C4-2B (cell line): ENCODE data around the gene SLC9B2.

Experiments used
- H3K27ac ChIP-seq: fragments of 450-650 bp; 2 replicates; pipeline ENCODE4 v1.5.1; 2017
- ZFX ChIP-seq: fragments of 450-650 bp; IDR thresholded peaks from 2 replicates; pipeline ENCODE4 v1.6.1; 2017
- TF ChIP-seq, protein P1 (sequence below): fragments of 450-650 bp; conservative IDR thresholded peaks from 2 replicates; pipeline ENCODE4 v1.5.1; 2017; ENCODE audit warnings: mild to moderate bottlenecking

Gene SLC9B2

DNA sequence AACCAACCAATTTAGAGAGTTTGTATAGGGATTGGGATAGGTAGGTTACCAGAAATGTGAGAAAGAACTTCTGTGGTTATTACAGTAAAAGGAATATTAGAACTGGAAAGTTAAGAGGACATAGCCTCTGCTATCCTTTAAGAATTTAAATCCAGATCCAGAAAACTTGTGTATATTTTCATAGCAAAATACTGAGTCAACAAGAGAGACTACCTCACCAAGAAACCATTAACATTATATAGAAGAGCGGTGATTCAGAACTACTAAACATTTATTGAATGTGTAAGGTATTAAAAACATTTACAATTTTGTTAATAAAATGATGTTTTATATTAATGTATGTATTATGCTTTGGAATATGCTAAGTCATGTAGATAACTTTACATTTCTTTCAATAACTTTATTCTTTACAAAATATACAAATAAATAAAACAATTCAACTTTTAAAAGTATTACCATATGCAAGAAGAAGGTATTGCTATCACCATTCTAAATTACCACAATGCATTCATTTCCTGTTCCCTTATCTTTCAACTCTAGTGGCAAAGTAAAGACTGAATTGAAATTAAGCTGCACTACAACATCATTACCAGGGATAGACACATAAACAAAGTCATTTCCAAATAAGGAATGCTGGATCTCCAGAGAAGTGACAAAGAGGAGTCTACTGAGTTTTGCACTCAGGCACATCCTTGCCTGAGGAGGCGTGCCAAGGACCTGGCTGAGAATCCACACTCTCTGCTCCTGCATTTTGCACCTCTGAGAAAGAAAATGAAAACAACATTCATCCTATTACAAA lies 29.2 kb upstream of the SLC9B2 start:
- no peak overlapping the region for H3K27ac ChIP-seq
- TF ChIP-seq ZFX, result no peak
- TF ChIP-seq, protein P1, sequence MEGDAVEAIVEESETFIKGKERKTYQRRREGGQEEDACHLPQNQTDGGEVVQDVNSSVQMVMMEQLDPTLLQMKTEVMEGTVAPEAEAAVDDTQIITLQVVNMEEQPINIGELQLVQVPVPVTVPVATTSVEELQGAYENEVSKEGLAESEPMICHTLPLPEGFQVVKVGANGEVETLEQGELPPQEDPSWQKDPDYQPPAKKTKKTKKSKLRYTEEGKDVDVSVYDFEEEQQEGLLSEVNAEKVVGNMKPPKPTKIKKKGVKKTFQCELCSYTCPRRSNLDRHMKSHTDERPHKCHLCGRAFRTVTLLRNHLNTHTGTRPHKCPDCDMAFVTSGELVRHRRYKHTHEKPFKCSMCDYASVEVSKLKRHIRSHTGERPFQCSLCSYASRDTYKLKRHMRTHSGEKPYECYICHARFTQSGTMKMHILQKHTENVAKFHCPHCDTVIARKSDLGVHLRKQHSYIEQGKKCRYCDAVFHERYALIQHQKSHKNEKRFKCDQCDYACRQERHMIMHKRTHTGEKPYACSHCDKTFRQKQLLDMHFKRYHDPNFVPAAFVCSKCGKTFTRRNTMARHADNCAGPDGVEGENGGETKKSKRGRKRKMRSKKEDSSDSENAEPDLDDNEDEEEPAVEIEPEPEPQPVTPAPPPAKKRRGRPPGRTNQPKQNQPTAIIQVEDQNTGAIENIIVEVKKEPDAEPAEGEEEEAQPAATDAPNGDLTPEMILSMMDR, result no peak

DNA sequence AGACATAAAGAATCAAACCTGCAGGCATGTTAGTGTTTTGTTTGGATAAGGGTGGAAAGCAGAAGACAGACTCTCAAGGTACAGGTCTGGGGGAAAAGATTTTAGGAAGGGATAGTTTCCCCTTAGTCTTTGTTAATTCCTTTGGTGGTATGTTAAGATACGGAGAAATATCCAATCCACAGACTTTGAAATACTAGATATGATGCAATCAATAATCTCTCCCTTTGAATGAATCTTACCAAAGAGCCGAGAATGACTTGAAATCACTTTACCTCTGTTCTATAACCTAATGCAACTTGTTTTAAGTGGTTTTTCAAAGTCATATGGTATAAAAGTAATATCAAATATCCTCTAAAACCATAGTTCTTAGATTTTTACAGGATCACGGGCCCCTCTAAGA lies 28.3 kb upstream of the SLC9B2 start:
- TF ChIP-seq ZFX, result no peak
- TF ChIP-seq, protein P1, result no peak
- H3K27ac ChIP-seq, result no peak overlapping the region

DNA sequence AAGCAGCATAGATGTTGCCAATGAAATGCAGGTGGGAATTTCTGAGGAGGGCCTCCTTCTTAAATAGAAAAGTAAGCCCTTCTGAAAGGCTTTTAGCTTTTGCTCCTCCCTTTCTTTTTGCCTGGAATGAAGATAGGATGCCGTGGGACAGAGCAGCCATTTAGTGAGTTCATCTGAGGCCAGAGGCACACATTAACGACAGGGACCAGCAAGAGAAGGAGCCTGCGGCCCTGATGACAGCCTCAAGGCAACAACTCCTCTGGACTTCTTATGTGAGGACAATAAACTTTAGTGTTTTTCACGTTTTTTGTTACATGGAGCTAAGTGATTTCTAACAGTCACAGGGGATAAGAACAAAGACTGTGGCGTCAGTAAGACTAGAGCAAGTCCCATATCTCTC lies 24.1 kb upstream of the SLC9B2 start:
- TF ChIP-seq ZFX, result no peak
- H3K27ac ChIP-seq, result no peak overlapping the region

DNA sequence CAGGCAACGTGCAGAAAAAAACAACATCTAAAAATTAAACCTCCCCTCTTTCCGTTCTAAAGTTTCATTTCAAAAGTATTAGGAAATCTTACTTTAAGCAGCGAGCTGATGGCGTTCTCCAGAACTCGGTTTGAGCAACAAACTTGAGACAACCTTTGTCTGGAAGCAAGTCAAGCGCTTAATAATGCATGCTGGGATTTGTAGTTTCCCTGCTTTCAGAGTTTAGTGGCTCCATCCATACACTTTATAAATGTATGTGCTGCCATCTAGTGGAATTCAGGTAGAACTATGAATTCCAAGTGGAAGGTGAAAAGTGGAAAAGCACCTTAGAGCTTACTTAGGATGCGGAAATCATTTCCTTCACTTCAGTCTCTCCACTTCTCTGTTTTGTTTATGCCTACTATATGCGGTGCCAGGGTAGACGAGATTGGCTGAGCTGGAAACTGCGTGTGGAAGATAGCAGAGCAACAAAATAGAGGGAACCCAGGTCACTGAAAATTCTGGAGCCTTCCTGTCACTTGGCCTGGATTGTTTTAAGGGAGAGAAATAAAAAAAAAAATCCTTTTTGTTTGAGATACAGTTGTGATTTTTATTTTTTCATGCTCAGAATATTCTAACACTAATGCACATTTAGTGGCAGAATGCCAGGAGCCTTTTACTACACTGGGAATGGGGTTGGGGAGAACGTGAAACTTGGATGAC lies 23.3 kb upstream of the SLC9B2 start, which contains the start of gene BDH2:
TSS of gene BDH2 (minus strand) at position 144 of the 702 bp plus-strand sequence. CDS start 3,580 bp downstream, outside the sequence.
- no peak within 1 kb of the TSS for H3K27ac ChIP-seq
- TF ChIP-seq, protein P1, result peak; percentile 77
- TF ChIP-seq ZFX, result no peak

DNA sequence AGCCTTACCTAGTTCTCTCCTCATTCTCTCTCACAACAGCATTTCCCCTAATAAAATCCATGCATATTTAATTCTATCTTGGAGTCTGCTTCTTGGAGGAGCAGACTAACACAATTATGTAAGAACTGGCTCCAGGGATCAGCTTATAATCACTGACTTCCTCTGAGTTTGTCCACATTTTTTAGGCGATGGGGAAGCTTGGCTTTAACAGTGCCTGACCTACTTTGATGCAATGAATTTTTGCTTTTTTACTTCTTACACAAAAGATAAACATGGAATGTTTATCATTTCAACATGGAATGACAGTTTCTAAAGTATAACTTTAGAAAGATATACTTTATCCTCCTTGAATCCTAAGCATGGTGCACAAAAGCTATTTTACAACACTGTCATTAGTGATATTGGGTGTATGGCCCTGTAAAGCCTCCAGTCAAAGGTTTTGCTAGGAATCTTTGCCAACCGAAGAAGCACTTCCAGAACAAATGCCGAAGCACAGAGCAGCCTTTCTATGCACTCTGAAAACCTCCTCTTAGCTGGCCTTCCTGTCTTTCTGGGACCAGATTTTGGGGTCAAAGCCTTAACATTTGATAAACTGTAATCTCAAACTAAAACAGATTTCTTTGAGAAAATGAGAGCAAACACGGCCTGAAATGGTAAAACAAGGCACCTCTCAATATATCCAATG lies 22.3 kb upstream of the SLC9B2 start:
- TF ChIP-seq, protein P1, result no peak
- no peak for TF ChIP-seq ZFX
- no peak overlapping the region for H3K27ac ChIP-seq

DNA sequence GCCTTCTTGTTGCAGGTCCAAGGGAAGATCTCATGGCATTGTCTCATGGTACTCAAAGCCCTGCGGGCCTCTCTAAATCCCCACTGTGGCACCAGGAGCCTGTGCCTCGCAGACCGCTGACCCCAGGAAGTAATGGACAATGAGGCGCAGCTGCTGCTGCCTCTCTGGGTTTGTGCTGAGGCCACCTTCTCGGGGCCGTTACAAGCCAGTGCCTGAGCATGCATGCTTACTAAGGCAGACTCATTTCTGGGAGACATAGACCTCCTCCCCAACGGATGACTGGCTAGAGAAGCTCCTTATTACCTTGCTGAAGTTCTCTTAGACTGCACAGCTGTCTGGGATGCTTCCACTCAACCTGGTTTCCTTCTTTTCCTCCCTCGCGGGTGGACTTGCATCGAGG lies 21.8 kb upstream of the SLC9B2 start:
- no peak overlapping the region for H3K27ac ChIP-seq
- no peak for TF ChIP-seq ZFX
- TF ChIP-seq, protein P1, result no peak

DNA sequence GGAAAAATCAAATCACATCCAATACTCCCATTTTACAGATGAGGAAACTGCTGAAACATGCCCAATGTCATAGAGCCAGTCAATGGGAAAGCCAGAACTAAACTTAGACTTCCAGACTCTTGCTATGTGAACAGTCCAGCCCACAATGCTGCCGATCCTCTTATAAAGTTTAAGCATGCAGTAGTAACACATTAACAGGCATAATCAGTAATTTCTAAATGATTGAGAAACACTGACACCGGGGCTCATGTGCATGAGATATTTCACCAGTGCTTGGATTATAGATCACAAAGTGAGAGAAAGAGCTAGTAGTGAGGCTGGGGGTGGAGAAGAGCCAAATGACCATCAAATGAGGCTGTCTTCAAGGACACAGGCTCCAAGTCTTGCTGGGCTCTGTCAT lies 20.6 kb upstream of the SLC9B2 start:
- H3K27ac ChIP-seq, result no peak overlapping the region
- TF ChIP-seq ZFX, result no peak

DNA sequence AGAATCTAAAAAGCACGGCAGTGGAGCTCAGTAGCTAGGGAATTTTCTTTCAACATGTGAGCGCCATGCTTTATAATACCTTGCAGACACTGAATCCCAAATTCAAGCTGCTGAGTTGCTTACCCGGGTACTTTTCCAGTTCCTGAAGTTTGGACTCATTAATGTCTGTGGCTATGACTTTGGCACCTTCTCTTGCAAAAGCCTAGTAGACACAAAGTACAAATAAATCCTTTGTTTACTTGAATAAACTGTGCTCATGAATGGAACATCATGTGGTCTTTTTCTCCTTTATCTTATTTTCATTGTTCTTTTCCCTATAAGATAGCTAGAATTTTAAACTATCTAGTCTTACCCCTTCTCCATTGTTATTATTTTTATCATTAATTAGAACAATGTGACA lies 18.5 kb upstream of the SLC9B2 start:
- TF ChIP-seq, protein P1, result no peak
- TF ChIP-seq ZFX, result no peak
- no peak overlapping the region for H3K27ac ChIP-seq
